Nucleus accumbens (tissue), 56 donors: ENCODE results near the gene CNOT6L.
"Not testable (repeated sequence)": the region's sequence is repeated elsewhere in the genome, so short reads cannot be mapped to it uniquely, and the experiment has no call there.

Experiments
- DNase-seq, 56 donors: peaks; one replicate each; lab custom pipeline; 2025; lab: John Stamatoyannopoulos, UW

Gene CNOT6L

DNA sequence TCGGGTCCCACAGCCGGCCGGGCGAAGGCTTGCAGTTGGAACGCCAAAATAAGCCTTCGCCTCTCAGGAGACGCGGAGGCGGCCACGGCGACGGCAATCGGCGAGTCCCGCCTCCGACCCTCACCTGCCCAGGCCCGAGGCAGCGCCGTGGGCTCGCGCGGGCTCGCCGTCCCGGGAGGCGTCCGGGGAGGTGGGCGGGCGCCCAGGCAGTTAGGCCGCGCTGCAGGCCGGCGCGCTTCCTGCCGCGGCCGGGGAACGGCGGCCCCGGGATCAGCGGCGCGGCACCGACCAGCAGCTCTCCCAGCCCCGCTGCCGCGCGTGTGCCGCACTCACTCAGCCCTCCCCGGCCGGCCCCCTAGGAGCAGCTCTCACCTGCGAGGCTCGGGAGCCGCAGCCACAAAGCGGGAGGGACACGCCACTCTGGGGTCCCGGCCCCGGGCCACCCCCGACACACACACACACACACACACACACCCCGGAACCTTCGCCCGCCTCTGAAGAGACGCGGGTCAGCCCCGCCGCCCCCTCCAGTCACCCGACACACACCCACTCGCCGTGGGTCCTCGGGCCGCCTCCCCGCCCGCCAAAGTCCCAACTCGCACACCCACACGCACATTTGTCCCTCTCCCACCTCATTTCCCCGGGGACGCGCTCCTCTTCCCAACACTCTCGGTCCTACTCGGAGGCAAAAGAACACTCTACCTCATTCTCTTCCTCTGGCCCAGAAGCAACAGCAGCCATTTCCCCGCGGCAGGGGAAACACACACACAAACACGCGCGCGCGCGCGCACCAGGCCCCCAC is at the start of gene CNOT6L:
Gene CNOT6L (minus strand): TSS at position 767 of the 802 bp plus-strand sequence. CDS start 60 bp downstream, at position 707.
- DNase-seq = peak in 53 of 56 donors; percentile 14 to 81 (median 58)

DNA sequence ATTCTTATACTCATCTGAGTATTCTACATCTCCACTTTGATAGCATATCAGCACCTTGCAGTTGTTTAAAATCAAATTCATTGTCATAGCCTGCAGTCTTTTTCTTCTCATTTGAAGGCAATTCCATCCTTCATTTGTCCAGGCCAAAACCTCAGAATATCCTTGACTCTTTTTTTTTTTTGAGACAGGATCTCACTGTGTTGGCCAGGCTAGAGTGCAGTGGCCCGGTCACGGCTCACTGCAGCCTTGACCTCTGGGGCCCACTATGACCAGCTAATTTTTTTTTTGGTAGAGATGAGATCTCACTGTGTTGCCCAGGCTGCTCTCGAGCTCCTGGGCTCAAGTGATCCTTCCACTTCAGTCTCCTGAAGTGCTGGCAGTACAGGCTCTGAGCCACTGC is 46.1 kb upstream of the CNOT6L start:
- no peak for DNase-seq

- DNase-seq = not testable (repeated sequence)
Measured at GRCh38 chr4:77863341-77863740, 44.2 kb upstream of the CNOT6L start.

DNA sequence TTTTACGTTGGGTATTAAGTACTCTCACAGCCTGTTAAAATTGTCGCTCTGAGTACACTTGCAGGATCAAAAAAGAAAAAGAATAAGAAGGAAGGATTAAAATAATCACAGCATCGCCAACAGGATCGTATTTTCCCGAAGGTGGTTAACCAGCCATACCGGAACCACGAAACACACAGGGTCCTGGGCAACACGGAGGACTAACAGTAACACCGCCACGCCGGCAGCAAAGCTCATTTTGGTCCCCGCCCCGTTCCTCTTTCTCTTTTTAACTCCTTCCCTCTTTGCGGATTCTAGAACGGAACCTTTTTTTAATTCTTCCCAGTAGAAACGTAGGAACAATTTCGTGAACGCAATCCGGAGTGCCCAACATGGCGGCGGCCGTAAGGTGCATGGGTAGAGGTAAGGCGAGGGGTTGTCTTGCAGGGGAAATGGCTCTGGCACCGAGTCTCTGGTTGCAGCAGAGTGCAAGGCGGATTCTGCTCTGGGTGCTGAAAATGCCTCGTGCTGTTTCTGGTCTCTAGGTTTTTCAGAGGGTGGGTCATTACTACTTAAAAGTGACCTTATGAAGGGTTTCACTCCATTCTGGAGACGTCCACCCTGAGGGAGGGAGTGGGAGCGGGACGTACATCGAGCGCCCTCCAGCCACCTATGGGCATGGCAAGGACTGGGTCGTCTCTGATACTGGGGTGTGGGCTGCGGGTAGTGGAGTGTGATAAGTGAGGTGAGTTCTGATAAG is 43.5 kb upstream of the CNOT6L start, which contains the start of gene MRPL1:
Gene MRPL1 (plus strand): TSS at position 353 of the 739 bp plus-strand sequence. CDS start 19 bp downstream, at position 372.
- peak; percentile 33 to 95 (median 80) for DNase-seq

DNA sequence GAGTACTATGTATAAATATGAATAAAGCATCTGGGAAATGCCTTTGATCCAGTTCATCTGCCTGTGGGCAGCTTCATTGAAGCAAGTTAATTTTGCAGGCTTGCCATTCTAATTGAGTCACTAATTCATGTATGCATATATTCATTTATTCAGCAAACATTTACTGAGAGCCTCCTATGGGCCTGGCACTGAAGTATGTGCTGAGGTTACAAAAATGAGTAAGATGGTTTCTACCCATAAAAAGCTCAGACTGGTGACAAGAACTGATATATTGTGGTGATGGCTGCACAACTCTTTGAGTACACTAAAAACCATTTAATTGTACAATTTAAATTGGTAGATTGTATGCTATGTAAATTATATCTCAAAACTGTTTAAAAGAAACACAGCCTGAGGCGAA is 42.3 kb upstream of the CNOT6L start:
- peak in 1 of 56 donors; percentile 14 for DNase-seq

DNA sequence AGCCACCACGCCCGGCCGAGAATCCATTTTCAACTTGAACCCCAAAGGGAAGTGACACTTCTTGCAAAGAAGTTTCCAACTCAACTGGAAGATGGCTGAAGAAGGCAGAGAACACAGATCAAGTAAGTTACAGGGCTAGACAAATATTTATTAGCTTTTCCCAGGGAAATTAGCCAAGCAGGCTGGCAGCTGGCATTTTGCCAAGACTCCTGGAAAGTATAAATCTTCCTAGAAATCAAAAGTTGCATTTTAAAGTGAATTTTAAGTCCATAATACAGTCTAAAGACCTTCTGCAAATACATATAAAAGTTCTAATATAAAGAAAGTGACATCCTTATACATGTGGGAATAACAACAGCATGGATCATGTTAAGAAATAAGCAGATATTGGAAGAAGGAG is 40.1 kb upstream of the CNOT6L start:
- DNase-seq = peak in 1 of 56 donors; percentile 16

DNA sequence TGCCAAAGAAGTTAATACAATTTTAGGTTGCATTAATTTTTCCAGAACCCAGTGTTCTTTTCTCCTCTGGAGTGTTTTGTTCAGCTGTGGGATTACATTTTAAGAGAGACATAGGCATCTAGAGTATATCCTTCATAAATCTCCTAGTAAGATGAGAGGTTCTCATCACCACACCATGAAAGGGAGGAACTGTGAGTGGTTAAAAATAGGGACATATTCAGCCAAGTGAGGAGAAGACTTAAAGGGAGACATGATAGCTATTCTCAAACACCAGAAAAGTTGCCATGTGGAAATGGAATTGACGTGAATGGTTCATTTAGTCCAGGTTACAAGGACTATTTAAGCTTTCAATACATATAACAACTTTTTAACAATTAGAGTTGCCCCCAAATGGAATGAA is 37.0 kb upstream of the CNOT6L start:
- DNase-seq = no peak

- no peak for DNase-seq
Measured at GRCh38 chr4:77854431-77855111, 35.4 kb upstream of the CNOT6L start.

GRCh38 chr4:77852892-77853495 is 33.8 kb upstream of the CNOT6L start:
- DNase-seq = no peak

GRCh38 chr4:77849278-77849965 is 30.3 kb upstream of the CNOT6L start:
- DNase-seq = no peak

DNA sequence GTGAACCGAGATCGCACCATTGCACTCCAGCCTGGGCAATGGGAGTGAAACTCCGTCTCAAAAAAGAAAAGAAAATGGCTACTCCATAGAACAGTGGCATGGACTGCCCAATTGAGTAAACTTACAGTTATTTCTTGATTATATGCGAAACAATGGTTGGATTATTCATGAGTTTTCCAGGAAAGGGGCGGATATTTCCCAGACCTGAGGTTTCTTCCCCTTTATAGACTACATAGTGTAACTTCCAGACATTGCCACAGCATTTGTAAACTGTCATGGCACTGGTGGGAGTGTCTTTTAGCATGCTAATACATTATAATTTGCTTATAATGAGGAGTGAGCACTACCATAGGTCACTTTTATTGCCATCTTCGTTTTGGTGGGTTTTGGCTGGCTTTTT is 29.3 kb upstream of the CNOT6L start:
- no peak for DNase-seq

GRCh38 chr4:77845929-77846328 is 26.8 kb upstream of the CNOT6L start:
- no peak for DNase-seq

- no peak for DNase-seq
Measured at GRCh38 chr4:77845400-77845799, 26.2 kb upstream of the CNOT6L start.

DNA sequence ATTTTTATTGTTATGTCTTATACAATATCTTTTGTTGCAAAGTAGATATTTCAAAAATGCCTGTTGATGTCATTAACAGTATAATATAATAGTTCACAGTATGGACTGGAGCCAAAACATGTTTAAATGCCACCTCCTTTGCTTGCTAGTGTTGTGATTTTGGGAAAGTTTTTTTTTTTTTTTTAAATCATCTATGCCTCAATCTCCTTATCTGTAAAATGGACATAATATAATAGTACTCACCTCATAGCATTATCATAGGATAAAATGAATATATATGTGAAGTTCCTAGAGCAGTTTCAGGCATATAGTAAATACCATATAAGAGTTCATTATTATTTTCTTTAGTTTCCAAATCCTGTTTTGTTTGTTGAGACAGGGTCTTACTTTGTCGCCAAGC is 25.2 kb upstream of the CNOT6L start:
- DNase-seq = no peak

GRCh38 chr4:77843628-77844027 is 24.5 kb upstream of the CNOT6L start:
- no peak for DNase-seq

DNA sequence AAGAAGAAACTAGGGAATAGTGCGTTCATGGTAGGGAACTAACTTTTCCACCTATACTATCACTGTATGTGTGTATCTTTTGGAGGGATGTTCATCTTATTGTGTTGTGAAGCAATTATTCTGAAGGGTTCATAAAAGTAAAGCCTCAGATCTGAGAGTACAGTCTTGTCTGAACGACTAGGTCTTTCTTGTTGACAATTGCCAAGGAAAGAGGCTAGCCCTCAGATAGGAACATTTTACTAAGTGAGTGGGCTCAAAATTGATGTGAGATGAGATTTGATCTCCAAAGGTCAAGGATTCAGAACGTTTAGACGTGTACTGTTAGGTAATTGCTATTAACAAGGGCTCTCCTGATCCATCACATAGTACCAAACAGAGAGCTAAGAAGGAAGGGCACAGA is 15.2 kb upstream of the CNOT6L start:
- DNase-seq = no peak

- no peak for DNase-seq
Measured at GRCh38 chr4:77833126-77833724, 14.1 kb upstream of the CNOT6L start.

DNA sequence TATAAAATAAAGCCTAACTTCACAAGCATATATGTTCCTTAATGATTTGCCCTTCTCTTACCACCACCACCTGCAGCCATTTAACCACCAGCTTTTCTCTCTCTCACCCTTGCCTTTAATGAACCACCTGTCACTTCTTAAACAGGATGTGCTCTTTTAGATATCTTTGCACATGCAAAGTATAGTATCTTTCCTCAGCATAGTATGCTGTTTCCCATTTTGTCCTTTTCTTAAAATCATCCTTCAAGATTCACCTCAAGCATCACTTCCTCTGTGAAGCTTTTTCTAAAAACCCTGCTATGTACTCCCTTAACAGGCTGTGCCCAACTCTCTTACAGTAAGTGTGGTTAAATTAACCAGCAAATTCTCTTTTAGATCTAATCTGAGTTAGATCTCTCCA is 8.2 kb upstream of the CNOT6L start:
- DNase-seq = no peak

- no peak for DNase-seq
Measured at GRCh38 chr4:77826275-77826674, 7.1 kb upstream of the CNOT6L start.

GRCh38 chr4:77821775-77822174 is 2.6 kb upstream of the CNOT6L start:
- no peak for DNase-seq
